GM21447 (cell line): ENCODE data around the gene SLC16A8.

Experiments
- ATAC-seq: cut with Tn5 transposase; IDR thresholded peaks from one replicate; pipeline ENCODE4 v1.9.1; 2021; ENCODE audit not compliant: unreplicated experiment

Gene SLC16A8

GRCh38 chr22:38074181-38075104, 9.5 kb downstream of the SLC16A8 start:
- no peak for ATAC-seq

GRCh38 chr22:38073150-38074130, 10.5 kb downstream of the SLC16A8 start:
- ATAC-seq: no peak

GRCh38 chr22:38072322-38073149, 11.4 kb downstream of the SLC16A8 start:
- ATAC-seq: no peak

GRCh38 chr22:38071421-38072321, 12.3 kb downstream of the SLC16A8 start:
- ATAC-seq: no peak

GRCh38 chr22:38070250-38070921, 13.6 kb downstream of the SLC16A8 start:
- ATAC-seq: no peak

GRCh38 chr22:38069372-38070249, 14.4 kb downstream of the SLC16A8 start:
- no peak for ATAC-seq

GRCh38 chr22:38068641-38069371, 15.2 kb downstream of the SLC16A8 start:
- ATAC-seq: no peak

- ATAC-seq: no peak
Measured at GRCh38 chr22:38067761-38068360, 16.1 kb downstream of the SLC16A8 start.

GRCh38 chr22:38067028-38067415, 17.0 kb downstream of the SLC16A8 start:
- no peak for ATAC-seq

- ATAC-seq: no peak
Measured at GRCh38 chr22:38066381-38067027, 17.5 kb downstream of the SLC16A8 start.

- no peak for ATAC-seq
Measured at GRCh38 chr22:38065539-38065938, 18.4 kb downstream of the SLC16A8 start.

- ATAC-seq: no peak
Measured at GRCh38 chr22:38062791-38063190, 21.2 kb downstream of the SLC16A8 start.

- no peak for ATAC-seq
Measured at GRCh38 chr22:38056969-38057891, 26.8 kb downstream of the SLC16A8 start, which contains the start of gene PICK1. Gene PICK1, plus strand, starts transcription at chr22:38057404. Its CDS starts 406 bp downstream, at chr22:38057810.

GRCh38 chr22:38051900-38052862, 31.8 kb downstream of the SLC16A8 start:
- ATAC-seq: no peak
